Right kidney (tissue), 1 donor: Measurements from ENCODE around the gene MSTN.
"Not testable (repeated sequence)": the region's sequence is repeated elsewhere in the genome, so short reads cannot be mapped to it uniquely, and the experiment has no call there.

Experiments used
- DNase-seq: peaks from one replicate; pipeline ENCODE4 v3.0.0-alpha.2; 2016

Gene MSTN

GRCh38 chr2:190063624-190064023 lies 1.1 kb upstream of the MSTN start:
- no peak for DNase-seq

GRCh38 chr2:190062053-190062452 lies 476 bp downstream of the MSTN start:
- no peak for DNase-seq

GRCh38 chr2:190060626-190061025 lies 1.9 kb downstream of the MSTN start:
- no peak for DNase-seq

GRCh38 chr2:190060019-190060418 lies 2.5 kb downstream of the MSTN start:
- DNase-seq, result no peak

- no peak for DNase-seq
Observed at GRCh38 chr2:190053426-190053825, 9.1 kb downstream of the MSTN start.

GRCh38 chr2:190052307-190052706 lies 10.2 kb downstream of the MSTN start:
- no peak for DNase-seq

- no peak for DNase-seq
Observed at GRCh38 chr2:190051223-190051622, 11.3 kb downstream of the MSTN start.

GRCh38 chr2:190050001-190050400 lies 12.5 kb downstream of the MSTN start:
- no peak for DNase-seq

GRCh38 chr2:190044866-190045265 lies 17.7 kb downstream of the MSTN start:
- DNase-seq, result no peak

- no peak for DNase-seq
Observed at GRCh38 chr2:190043441-190043840, 19.1 kb downstream of the MSTN start.

GRCh38 chr2:190036071-190036470 lies 26.5 kb downstream of the MSTN start:
- no peak for DNase-seq

- not testable (repeated sequence) for DNase-seq
Observed at GRCh38 chr2:190034417-190034816, 28.1 kb downstream of the MSTN start.

GRCh38 chr2:190031969-190032618 lies 30.4 kb downstream of the MSTN start:
- no peak for DNase-seq

GRCh38 chr2:190023860-190024259 lies 38.7 kb downstream of the MSTN start:
- DNase-seq, result no peak

- DNase-seq, result no peak
Observed at GRCh38 chr2:190020720-190021119, 41.8 kb downstream of the MSTN start.

GRCh38 chr2:190017837-190018236 lies 44.7 kb downstream of the MSTN start:
- no peak for DNase-seq

- not testable (repeated sequence) for DNase-seq
Observed at GRCh38 chr2:190015969-190016368, 46.6 kb downstream of the MSTN start.
